SK-N-SH treated with all-trans-retinoic acid at 6 μM for 48 hours (cell line): ENCODE results near the gene RASA4B.

Experiments
- ATAC-seq: fragments of 200-7000 bp; cut with Tn5 transposase; 3 replicates; pipeline ENCODE4 v1.9.1; 2020; ENCODE audit warnings: mild to moderate bottlenecking, moderate library complexity
- ARNTL ChIP-seq: fragments of 450-650 bp; formaldehyde crosslinking; IDR thresholded peaks from 2 replicates; pipeline ENCODE4 v1.5.0; 2020; ENCODE audit warnings: low read depth, mild to moderate bottlenecking, moderate library complexity, borderline replicate concordance
- BACH2 ChIP-seq: fragments of 250-450 bp; sonication (Bioruptor Pico); IDR thresholded peaks from 2 replicates; pipeline ENCODE4 v1.9.0; 2021; ENCODE audit warnings: mild to moderate bottlenecking, borderline replicate concordance
- CSDC2 ChIP-seq: fragments of 250-450 bp; sonication (Bioruptor Pico); IDR thresholded peaks from 2 replicates; pipeline ENCODE4 v1.5.0; 2020; ENCODE audit warnings: mild to moderate bottlenecking, moderate library complexity
- CSRNP3 ChIP-seq: fragments of 250-450 bp; sonication (Bioruptor Pico); IDR thresholded peaks from 2 replicates; pipeline ENCODE4 v1.5.1; 2021; ENCODE audit warnings: mild to moderate bottlenecking, moderate library complexity
- ESRRG ChIP-seq: fragments of 250-450 bp; sonication (Bioruptor Pico); IDR thresholded peaks from 2 replicates; pipeline ENCODE4 v1.6.1; 2021; ENCODE audit warnings: mild to moderate bottlenecking
- GLIS3 ChIP-seq: fragments of 250-450 bp; sonication (Bioruptor Pico); IDR thresholded peaks from 2 replicates; pipeline ENCODE4 v1.5.0; 2020; ENCODE audit warnings: mild to moderate bottlenecking, moderate library complexity
- ISL1 ChIP-seq: fragments of 250-450 bp; sonication (Bioruptor Pico); IDR thresholded peaks from 2 replicates; pipeline ENCODE4 v2.1.2; 2022; ENCODE audit warnings: mild to moderate bottlenecking, moderate library complexity
- OSR1 ChIP-seq: fragments of 250-450 bp; sonication (Bioruptor Pico); IDR thresholded peaks from 2 replicates; pipeline ENCODE4 v1.8.0; 2022; ENCODE audit warnings: moderate library complexity, mild to moderate bottlenecking, inconsistent platforms
- PATZ1 ChIP-seq: fragments of 250-450 bp; sonication (Bioruptor Pico); IDR thresholded peaks from 2 replicates; pipeline ENCODE4 v1.8.0; 2020; ENCODE audit warnings: mild to moderate bottlenecking, moderate library complexity, borderline replicate concordance
- PPARA ChIP-seq: fragments of 250-450 bp; sonication (Bioruptor Pico); IDR thresholded peaks from 2 replicates; pipeline ENCODE4 v1.5.0; 2020; ENCODE audit warnings: mild to moderate bottlenecking, borderline replicate concordance
- RARB ChIP-seq: fragments of 250-450 bp; sonication (Bioruptor Pico); IDR thresholded peaks from 2 replicates; pipeline ENCODE4 v1.8.0; 2021; ENCODE audit warnings: mild to moderate bottlenecking, moderate library complexity
- SNAI2 ChIP-seq: fragments of 250-450 bp; sonication (Bioruptor Pico); IDR thresholded peaks from 2 replicates; pipeline ENCODE4 v1.5.0; 2020; ENCODE audit warnings: mild to moderate bottlenecking, moderate library complexity
- TCF4 ChIP-seq: fragments of 250-450 bp; sonication (Bioruptor Pico); IDR thresholded peaks from 2 replicates; pipeline ENCODE4 v1.8.0; 2021; ENCODE audit warnings: mild to moderate bottlenecking, moderate library complexity, borderline replicate concordance
- TOX ChIP-seq: fragments of 250-450 bp; sonication (Bioruptor Pico); IDR thresholded peaks from 2 replicates; pipeline ENCODE4 v1.8.0; 2021; ENCODE audit warnings: mild to moderate bottlenecking, moderate library complexity, borderline replicate concordance
- TSHZ2 ChIP-seq: fragments of 250-450 bp; sonication (Bioruptor Pico); IDR thresholded peaks from 2 replicates; pipeline ENCODE4 v1.5.0; 2020; ENCODE audit warnings: mild to moderate bottlenecking, moderate library complexity
- ZC3H10 ChIP-seq: fragments of 250-450 bp; sonication (Bioruptor Pico); IDR thresholded peaks from 2 replicates; pipeline ENCODE4 v1.5.1; 2021; ENCODE audit warnings: mild to moderate bottlenecking, moderate library complexity
- ZFP3 ChIP-seq: fragments of 250-450 bp; sonication (Bioruptor Pico); IDR thresholded peaks from 2 replicates; pipeline ENCODE4 v1.5.0; 2020; ENCODE audit warnings: mild to moderate bottlenecking, moderate library complexity
- ZFP30 ChIP-seq: fragments of 450-650 bp; formaldehyde crosslinking; IDR thresholded peaks from 2 replicates; pipeline ENCODE4 v1.5.0; 2022; ENCODE audit warnings: mild to moderate bottlenecking, moderate library complexity
- ZNF565 ChIP-seq: fragments of 450-650 bp; formaldehyde crosslinking; conservative IDR thresholded peaks from 2 replicates; pipeline ENCODE4 v1.5.0; 2020; ENCODE audit warnings: low read depth, mild to moderate bottlenecking, moderate library complexity
- ZNF70 ChIP-seq: fragments of 450-650 bp; formaldehyde crosslinking; IDR thresholded peaks from 2 replicates; pipeline ENCODE4 v1.5.0; 2020; ENCODE audit warnings: mild to moderate bottlenecking, moderate library complexity
- ZNF8 ChIP-seq: fragments of 450-650 bp; formaldehyde crosslinking; IDR thresholded peaks from 2 replicates; pipeline ENCODE4 v1.5.0; 2020; ENCODE audit warnings: mild to moderate bottlenecking, moderate library complexity
- TF ChIP-seq, protein P1 (sequence below): fragments of 250-450 bp; sonication (Bioruptor Pico); IDR thresholded peaks from 2 replicates; pipeline ENCODE4 v1.5.1; 2020; ENCODE audit warnings: low read depth, mild to moderate bottlenecking, moderate library complexity
- TF ChIP-seq, protein P2 (sequence below): fragments of 250-450 bp; sonication (Bioruptor Pico); IDR thresholded peaks from 2 replicates; pipeline ENCODE4 v1.8.0; 2021; ENCODE audit warnings: low read depth, mild to moderate bottlenecking, moderate library complexity, borderline replicate concordance

RASA4B gene

GRCh38 chr7:102457352-102457924 is 60.1 kb downstream of the RASA4B start:
- no peak for ATAC-seq
- TF ChIP-seq ZNF8 (no peak), BACH2 (CRISPR knock-in tag) (no peak), ZNF565 (CRISPR knock-in tag) (no peak), ESRRG (no peak), GLIS3 (CRISPR knock-in tag) (no peak), CSDC2 (CRISPR knock-in tag) (no peak), TSHZ2 (no peak), TOX (CRISPR knock-in tag) (no peak), RARB (no peak), PPARA (CRISPR knock-in tag) (no peak), OSR1 (CRISPR knock-in tag) (no peak), ZC3H10 (CRISPR knock-in tag) (no peak), ARNTL (CRISPR knock-in tag) (no peak), ZFP30 (CRISPR knock-in tag) (no peak), ZNF70 (CRISPR knock-in tag) (no peak), TCF4 (CRISPR knock-in tag) (no peak), PATZ1 (no peak), ZFP3 (CRISPR knock-in tag) (no peak)
- TF ChIP-seq, protein P1, sequence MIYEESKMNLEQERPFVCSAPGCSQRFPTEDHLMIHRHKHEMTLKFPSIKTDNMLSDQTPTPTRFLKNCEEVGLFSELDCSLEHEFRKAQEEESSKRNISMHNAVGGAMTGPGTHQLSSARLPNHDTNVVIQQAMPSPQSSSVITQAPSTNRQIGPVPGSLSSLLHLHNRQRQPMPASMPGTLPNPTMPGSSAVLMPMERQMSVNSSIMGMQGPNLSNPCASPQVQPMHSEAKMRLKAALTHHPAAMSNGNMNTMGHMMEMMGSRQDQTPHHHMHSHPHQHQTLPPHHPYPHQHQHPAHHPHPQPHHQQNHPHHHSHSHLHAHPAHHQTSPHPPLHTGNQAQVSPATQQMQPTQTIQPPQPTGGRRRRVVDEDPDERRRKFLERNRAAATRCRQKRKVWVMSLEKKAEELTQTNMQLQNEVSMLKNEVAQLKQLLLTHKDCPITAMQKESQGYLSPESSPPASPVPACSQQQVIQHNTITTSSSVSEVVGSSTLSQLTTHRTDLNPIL (CRISPR knock-in tag), result no peak
- TF ChIP-seq, protein P2, sequence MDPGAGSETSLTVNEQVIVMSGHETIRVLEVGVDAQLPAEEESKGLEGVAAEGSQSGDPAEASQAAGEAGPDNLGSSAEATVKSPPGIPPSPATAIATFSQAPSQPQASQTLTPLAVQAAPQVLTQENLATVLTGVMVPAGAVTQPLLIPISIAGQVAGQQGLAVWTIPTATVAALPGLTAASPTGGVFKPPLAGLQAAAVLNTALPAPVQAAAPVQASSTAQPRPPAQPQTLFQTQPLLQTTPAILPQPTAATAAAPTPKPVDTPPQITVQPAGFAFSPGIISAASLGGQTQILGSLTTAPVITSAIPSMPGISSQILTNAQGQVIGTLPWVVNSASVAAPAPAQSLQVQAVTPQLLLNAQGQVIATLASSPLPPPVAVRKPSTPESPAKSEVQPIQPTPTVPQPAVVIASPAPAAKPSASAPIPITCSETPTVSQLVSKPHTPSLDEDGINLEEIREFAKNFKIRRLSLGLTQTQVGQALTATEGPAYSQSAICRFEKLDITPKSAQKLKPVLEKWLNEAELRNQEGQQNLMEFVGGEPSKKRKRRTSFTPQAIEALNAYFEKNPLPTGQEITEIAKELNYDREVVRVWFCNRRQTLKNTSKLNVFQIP (CRISPR knock-in tag), result no peak

- peak; percentile 73 for ATAC-seq
- no peak for TF ChIP-seq ARNTL (CRISPR knock-in tag)
- TF ChIP-seq ZNF565 (CRISPR knock-in tag), result no peak
- TF ChIP-seq GLIS3 (CRISPR knock-in tag), result no peak
- TF ChIP-seq CSRNP3 (CRISPR knock-in tag), result no peak
- TF ChIP-seq ZFP30 (CRISPR knock-in tag), result no peak
- no peak for TF ChIP-seq ISL1 (CRISPR knock-in tag)
- no peak for TF ChIP-seq TOX (CRISPR knock-in tag)
- no peak for TF ChIP-seq TCF4 (CRISPR knock-in tag)
- TF ChIP-seq ESRRG, result no peak
- no peak for TF ChIP-seq PATZ1
- TF ChIP-seq, protein P1 (CRISPR knock-in tag), result no peak
- no peak for TF ChIP-seq CSDC2 (CRISPR knock-in tag)
- TF ChIP-seq ZC3H10 (CRISPR knock-in tag), result no peak
- TF ChIP-seq SNAI2 (CRISPR knock-in tag), result no peak
- no peak for TF ChIP-seq ZNF8
These were observed 61.2 kb downstream of the RASA4B start for GRCh38 chr7:102456327-102456726.
